ENCODE data around the gene CCNB1IP1. TPM values are rescaled to one million over a fixed set of nuclear protein-coding genes. Genes with fewer than 3 reads are reported as not detected.

The CCNB1IP1 gene
- total RNA-seq, 1 experiment from 2014 or later = 151 TPM

GRCh38 chr14:20381341-20381740 is 48.3 kb upstream of the CCNB1IP1 start:
- no peaks in the 10 kb centered on the region for H3K9me3 Mint-ChIP-seq
- CTCF ChIA-PET = interaction anchor here (0.7 to 1.4 kb wide), 2 partner anchors 34 to 228 kb away, joined by 3 to 5 read pairs; no protein-coding TSS in a partner anchor
- POLR2A ChIA-PET = no interaction called here
- H3K27ac Mint-ChIP-seq = no peak overlapping the region
- H3K27me3 Mint-ChIP-seq (ENCODE audit: low read depth) = no peaks in the 10 kb centered on the region
- DNase-seq (ENCODE audit: low spot score) (no peak), ATAC-seq (no peak)
- peaks cover 27% of the 10 kb centered on the region for H3K36me3 Mint-ChIP-seq
- no peaks in the 10 kb centered on the region for H3K4me1 Mint-ChIP-seq
- TF ChIP-seq JAZF1 (CRISPR knock-in tag; IDR thresholded peaks at IDR 0.05) = no peak
- TF ChIP-seq USF2 (CRISPR knock-in tag; IDR thresholded peaks at IDR 0.05) = no peak
- no peak for TF ChIP-seq CTCF (IDR thresholded peaks at IDR 0.05)
- no peak for TF ChIP-seq ZNF423 (CRISPR knock-in tag; IDR thresholded peaks at IDR 0.05)
- no peak for TF ChIP-seq ZNF219 (CRISPR knock-in tag; IDR thresholded peaks at IDR 0.05; ENCODE audit: borderline replicate concordance)
- TF ChIP-seq SMAD4 (CRISPR knock-in tag; IDR thresholded peaks at IDR 0.05) = no peak
- no peak for TF ChIP-seq USF1 (CRISPR knock-in tag; IDR thresholded peaks at IDR 0.05)
- TF ChIP-seq NR1H2 (CRISPR knock-in tag; IDR thresholded peaks at IDR 0.05) = no peak
- no peak for TF ChIP-seq CREB1 (CRISPR knock-in tag; IDR thresholded peaks at IDR 0.05)
- no peak for TF ChIP-seq ZNF532 (CRISPR knock-in tag; IDR thresholded peaks at IDR 0.05; ENCODE audit: borderline replicate concordance)
- TF ChIP-seq SMAD3 (CRISPR knock-in tag; IDR thresholded peaks at IDR 0.05; ENCODE audit: borderline replicate concordance) = no peak
- no peak for TF ChIP-seq ZBTB21 (CRISPR knock-in tag; IDR thresholded peaks at IDR 0.05; ENCODE audit: borderline replicate concordance)
- TF ChIP-seq ETV6 (CRISPR knock-in tag; IDR thresholded peaks at IDR 0.05) = no peak
- no peak for TF ChIP-seq CREM (CRISPR knock-in tag; IDR thresholded peaks at IDR 0.05)
- no peak for TF ChIP-seq AFF4 (CRISPR knock-in tag; IDR thresholded peaks at IDR 0.05; ENCODE audit: borderline replicate concordance)
- no peak for TF ChIP-seq ZNF396 (CRISPR knock-in tag; IDR thresholded peaks at IDR 0.05; ENCODE audit: borderline replicate concordance)
- H3K4me3 Mint-ChIP-seq = no peak overlapping the region
